Activated CD8-positive, alpha-beta memory T cell treated with anti-CD3 and anti-CD28 coated beads, Interleukin-2, amount 50 U/mL, for 1 hour (primary cell): ENCODE data around the gene TMEM11.

Experiments used
- DNase-seq: peaks from one replicate; pipeline ENCODE4 v3.0.0-alpha.2; 2020; ENCODE audit errors: extremely low read depth

Gene TMEM11

DNA sequence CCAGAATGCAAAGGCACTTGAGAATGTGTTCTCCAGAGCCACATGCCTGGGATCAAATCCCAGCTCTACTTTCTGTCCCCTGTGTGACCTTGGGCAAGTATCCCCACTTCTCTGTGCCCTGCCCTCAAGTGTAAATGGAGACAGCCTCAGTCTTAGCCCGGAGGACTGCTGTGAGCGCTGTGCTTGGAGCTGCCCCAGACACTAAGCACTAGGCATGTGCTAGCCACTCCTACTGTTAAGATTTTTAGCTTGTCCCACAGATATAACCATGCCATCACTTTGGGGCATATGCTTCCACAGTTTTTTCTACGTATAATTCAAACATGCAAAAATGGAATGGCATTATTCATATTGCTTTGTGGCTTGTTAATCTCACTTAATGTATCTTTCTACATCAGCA is 29.4 kb downstream of the TMEM11 start:
- DNase-seq = no peak

DNA sequence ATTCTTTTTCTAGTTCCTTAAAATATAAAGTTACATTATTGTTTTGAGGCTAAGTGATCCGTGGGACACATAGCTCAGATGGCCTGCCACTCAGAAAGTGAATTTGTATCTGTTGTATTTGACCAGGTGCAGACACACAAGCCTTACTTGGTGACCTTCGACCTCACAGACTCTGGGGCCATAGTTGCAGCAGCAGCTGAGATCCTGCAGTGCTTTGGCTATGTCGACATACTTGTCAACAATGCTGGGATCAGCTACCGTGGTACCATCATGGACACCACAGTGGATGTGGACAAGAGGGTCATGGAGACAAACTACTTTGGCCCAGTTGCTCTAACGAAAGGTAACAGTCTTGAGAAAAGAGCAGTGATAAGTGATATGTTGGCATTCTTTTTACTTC is 30.5 kb downstream of the TMEM11 start:
- DNase-seq = no peak

DNA sequence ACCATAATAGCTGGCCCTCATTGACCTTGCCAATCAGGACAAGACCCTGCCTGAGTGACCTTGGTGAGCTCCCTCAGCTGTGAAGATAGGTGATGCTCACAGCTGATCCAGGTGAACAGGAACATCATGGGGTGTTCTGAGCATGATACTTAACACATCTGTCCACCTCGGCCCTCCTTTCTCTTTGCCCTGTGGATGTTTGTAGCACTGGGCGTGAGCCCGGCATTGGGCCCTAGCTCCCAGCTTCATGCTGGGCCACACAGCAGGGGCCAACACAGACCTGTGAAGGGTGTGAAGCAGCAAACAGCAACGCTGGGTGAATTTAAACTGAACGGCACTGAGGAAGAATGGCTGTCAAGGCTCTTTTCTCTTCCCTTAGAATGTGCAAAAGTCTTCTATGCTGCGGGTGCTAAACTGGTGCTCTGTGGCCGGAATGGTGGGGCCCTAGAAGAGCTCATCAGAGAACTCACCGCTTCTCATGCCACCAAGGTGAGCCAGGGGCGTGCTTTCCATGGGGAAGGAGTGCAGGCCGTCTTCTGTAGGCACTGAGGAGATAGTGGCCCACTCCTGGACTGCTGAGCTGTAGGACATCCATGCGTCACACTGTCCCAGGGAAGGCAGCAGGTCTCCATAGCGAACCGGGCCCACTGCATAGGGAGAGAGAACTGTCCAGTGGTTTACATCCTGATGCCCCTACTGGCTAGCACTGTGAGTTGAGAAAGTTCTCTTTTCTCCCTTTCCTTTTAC is 35.9 kb downstream of the TMEM11 start:
- DNase-seq = no peak

- DNase-seq = no peak
Measured at GRCh38 chr17:21177401-21177800, 36.6 kb downstream of the TMEM11 start.

DNA sequence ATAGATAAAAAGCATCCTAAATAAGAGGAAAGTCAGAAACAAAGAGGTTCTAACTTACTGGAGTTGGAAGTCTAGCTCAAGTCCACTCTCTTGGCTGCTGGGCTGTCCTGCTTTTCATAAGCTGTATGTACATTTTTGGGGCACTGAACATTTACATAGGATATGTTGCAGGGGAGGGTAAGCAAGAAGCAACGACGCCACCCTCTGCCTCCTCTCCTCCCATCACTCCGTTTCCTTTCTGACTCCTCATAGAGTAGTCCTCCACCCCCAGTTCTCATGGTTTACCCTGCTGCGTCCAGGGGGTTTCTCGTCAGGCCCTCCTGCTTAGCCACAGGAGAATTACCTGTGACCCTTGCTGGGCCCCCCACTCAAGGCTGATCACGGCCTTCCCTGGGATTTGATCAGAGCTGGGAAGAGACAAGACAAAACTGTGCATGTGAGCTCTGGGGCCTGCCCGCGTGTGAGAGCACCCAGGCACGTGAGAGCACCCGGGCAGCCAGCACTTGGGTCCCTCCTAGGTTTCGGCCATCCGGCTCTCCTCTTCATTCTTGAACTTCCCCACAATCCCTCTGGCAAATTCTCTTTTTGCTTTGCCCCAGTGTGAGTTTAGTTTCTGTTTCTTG is 37.1 kb downstream of the TMEM11 start:
- DNase-seq = no peak

- no peak for DNase-seq
Measured at GRCh38 chr17:21174713-21175112, 39.2 kb downstream of the TMEM11 start.

DNA sequence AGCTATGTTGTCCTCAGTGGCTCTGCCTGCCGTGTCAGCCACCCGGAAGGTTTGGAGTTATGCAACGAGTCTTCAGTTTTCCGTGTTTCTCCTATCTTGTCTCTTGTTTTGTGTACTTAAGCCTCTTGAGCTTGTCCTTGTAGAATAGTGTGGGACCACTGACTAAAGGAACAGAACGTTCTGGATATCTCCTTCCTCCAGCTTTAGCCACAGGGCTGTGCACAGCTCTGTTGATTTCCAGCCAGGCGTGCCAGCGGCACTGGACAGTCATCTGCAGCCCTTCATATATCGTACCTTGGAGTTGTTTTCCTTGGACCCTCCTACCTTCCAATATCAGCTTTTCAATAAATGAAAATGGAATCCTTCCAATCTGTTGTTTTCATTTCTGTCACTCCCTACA is 39.8 kb downstream of the TMEM11 start:
- no peak for DNase-seq

- no peak for DNase-seq
Measured at GRCh38 chr17:21173543-21173942, 40.4 kb downstream of the TMEM11 start.

DNA sequence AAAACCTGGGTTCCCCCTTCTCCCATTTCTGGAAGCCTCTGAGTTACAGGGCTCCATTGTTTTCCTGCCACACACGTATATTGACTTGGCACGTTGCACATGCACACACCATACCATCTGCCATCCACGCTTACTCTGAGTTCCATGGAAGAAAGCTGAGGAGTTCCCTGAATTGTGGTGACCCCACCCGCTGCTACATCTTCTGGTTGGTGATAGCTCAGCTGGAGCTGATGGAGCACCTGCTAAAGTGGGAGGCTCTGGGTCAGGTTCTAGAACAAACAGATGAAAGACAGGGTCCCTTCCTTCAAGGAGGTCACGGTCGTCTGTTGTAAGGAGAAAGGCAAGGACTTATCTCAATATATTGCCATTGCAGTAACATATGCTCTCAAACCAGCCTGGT is 41.1 kb downstream of the TMEM11 start:
- no peak for DNase-seq

DNA sequence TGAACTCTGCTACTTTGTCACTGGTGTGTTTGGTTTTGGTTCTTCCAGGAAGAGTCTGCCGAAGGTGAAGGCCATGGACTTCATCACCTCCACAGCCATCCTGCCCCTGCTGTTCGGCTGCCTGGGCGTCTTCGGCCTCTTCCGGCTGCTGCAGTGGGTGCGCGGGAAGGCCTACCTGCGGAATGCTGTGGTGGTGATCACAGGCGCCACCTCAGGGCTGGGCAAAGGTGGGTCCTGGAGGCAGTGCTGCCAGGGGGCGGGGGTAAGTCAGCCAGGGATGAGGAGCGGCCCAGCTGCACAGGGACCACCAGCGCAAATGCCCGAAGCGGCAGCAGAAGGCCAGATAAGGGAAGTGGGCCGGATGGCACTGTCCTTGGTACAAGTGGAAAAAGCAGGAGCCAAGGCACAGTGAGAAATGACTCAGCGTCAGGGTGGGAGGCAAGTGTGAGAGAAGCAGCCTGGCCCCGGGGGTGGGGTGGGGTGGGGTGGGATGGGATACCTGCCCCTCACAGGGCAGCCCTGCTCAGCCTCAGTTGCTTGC is 41.9 kb downstream of the TMEM11 start:
- DNase-seq = no peak

GRCh38 chr17:21171309-21171922 is 42.5 kb downstream of the TMEM11 start:
- DNase-seq = no peak

DNA sequence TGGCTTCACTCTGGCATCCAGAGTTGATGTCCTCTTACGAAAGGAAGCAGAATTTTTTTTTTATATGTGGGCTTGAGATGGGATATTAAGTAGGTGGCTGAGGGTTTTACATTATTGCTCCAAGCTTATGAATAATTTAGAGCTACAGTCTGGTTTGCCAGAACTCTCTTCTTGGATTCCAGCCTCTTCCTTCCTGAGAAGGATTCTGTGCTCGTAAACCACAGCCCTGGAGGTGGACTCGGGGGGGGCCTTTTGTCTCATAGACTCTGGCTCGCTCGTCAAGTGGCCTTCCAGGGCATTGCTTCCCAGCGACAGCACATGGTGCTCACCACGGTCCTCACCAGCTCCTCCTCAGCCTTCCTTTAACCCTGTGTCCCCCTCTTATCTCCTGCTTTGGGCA is 43.2 kb downstream of the TMEM11 start:
- no peak for DNase-seq

DNA sequence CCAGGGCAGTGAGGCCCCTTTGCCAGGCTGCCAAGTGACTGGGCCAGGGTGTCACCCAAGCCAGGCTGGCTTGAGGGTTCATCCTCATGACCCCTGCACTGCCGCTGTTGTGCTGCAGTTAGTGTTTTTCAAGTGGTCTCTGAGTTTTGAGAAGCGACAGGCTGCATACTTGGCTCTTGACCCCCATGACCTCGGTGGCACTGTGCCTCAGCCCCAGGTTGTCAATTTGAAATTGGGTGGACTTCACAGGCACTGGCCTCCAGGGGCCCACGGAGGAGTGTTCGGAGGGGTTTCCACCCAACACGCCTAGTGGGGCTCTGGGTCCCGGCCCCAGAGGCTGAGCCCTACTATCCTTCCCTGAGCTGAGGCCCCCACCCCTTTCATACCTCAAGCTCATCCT is 44.5 kb downstream of the TMEM11 start:
- DNase-seq = no peak

DNA sequence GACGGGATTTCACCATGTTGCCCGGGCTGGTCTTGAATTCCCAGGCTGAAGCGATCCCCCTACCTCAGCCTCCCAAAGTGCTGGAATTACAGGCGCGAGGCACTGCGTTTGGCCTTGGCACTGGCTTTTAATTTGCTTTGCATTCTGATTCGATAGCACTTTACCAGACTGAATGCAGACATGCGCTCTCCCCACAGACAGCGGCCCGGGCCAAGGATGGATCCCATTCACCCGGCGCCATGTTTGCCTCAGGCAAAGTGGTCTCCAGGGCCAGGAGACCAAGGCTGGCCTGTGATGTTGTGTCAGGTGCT is 45.5 kb downstream of the TMEM11 start:
- DNase-seq = no peak

GRCh38 chr17:21167303-21167702 is 46.7 kb downstream of the TMEM11 start:
- no peak for DNase-seq

DNA sequence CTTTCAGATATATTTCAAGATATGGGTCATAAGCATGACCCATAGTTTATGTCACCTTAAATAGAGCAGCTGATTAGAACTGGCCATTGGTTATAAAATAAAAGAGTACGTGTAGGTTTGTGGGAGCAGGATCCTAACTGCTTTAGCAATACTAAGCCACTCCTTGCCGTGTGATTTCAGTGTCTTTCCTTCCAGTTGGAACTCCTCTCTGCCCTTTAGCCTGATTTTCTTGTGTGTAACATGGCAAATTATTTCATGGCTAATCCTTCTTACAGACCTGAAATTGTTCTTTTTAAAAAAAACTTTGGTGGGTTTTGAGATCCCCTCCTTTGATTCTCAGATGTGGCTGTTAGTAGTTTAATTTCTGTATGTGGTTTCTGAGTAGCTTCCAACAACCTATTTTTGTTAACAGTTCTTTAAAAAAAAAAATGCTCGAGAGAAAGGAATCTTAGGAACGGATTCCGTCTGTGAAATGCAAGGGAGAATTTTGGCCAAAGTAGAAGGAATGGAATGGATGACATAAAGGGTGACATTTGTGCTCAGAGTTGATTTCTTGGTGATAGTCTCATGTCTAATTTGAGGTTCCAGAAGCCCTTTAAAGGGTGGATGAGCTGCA is 47.3 kb downstream of the TMEM11 start:
- no peak for DNase-seq

DNA sequence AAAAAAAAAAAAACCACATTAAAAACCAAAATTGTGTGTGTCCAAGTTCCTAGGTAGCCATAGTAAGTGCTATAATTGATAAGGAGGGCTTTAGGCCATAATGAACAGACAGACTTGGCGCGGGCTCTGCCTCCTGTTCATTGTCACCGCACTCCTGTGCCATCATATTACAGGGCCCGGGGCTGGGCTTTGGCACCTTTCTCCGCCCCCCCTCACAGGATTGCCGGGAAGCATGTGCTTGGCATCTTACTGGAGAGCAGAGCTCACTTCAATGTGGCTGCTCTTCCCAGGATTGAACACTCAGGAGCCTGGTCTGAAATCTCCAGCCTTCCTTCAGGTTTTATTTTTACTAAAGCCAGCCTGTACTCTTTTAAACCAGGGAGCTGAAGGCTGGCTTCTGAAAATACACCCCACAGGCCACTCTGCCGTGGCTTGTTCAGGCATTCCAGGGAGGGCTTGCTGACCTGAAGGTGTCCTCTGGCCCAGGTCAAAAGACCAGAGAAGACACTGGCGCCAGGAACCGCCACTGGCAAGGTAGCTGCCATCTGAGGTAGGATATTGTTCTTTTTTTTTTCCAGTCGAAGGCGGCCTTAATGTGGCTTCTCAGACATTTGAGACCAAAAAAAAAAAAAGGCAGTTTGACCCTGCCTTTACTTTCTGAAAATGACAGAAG is 47.9 kb downstream of the TMEM11 start:
- no peak for DNase-seq

DNA sequence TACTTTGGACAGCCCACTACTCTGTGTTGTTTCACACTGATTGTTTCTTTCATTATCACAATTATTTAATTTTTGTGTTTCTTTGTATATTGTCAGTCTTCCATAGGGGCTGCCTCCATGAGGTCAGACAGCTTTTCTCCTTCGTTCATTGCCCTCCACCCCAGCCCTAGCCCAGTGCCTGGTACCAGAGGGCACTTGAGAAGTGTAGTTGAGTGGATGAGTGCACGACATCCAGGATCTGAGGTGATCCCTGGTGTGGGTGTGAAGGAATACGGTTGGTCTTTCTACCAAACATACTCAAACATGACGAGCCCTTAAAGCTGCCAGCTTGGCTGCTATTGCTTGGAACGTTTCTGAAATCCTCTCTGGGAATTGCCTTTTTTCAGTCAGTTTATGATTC is 49.3 kb downstream of the TMEM11 start:
- DNase-seq = no peak

DNA sequence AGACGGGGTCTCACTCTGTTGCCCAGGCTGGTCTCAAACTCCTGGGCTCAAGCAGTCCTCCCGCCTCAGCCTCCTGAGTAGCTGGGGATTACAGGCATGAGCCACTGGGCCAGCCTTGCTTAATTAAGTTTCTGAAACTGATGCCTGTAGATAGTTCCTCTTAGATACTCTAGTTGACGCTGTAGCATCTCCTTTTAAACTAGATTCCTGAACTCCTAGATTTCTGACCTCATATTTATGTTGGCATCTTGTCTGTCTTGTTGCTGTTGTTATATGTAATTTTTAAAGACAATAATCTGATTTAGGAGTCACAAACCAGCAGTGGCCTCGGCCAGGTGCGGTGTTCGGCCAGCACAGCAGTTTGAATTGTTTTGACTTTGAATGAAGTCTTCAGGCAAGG is 49.7 kb downstream of the TMEM11 start:
- DNase-seq = no peak

- DNase-seq = no peak
Measured at GRCh38 chr17:21163101-21163500, 50.9 kb downstream of the TMEM11 start.

DNA sequence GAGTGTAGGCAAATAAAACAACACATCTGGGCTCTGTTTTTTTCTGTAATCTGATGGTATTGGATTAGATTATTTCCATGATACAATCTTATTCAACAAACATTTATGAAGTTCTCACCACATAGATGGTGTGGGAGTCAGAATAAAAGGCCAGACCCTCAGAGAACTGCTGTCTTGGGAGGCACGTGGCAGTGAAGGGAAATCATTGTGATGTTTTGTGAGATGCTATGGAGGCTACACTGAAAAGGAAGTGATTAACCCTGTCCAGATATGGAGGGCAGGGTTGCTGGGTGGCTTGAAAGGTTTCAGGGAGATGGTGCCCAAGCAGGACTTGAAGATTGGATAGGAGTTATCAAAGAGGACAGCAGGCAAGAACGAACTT is 51.6 kb downstream of the TMEM11 start:
- no peak for DNase-seq
